T-helper 2 cell (primary cell): ENCODE results near the gene PFDN1.
"Not testable (repeated sequence)": the region's sequence is repeated elsewhere in the genome, so short reads cannot be mapped to it uniquely, and the experiment has no call there.

Experiments
- DNase-seq, 5 experiments: peaks; one replicate each; pipeline versions ENCODE4 v3.0.0 to v3.0.0-alpha.2; 2012 to 2022

Gene PFDN1

DNA sequence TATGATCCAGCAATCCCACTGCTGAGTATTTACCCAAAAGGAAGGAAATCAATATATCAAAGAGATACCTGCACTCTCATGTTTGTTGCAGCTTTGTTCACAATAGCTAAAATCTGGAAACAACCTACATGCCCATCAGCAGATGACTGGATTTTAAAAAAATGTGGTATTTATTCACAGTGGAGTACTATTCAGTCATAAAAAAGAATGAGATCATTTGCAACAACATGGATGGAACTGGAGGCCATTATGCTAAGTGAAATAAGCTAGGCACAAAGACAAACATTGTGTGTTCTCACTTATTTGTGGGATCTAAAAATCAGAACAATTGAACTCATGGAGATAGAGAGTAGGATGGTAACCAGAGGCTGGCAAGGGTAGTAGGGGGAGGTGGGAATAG is 94.8 kb downstream of the PFDN1 start:
- DNase-seq = no peak

DNA sequence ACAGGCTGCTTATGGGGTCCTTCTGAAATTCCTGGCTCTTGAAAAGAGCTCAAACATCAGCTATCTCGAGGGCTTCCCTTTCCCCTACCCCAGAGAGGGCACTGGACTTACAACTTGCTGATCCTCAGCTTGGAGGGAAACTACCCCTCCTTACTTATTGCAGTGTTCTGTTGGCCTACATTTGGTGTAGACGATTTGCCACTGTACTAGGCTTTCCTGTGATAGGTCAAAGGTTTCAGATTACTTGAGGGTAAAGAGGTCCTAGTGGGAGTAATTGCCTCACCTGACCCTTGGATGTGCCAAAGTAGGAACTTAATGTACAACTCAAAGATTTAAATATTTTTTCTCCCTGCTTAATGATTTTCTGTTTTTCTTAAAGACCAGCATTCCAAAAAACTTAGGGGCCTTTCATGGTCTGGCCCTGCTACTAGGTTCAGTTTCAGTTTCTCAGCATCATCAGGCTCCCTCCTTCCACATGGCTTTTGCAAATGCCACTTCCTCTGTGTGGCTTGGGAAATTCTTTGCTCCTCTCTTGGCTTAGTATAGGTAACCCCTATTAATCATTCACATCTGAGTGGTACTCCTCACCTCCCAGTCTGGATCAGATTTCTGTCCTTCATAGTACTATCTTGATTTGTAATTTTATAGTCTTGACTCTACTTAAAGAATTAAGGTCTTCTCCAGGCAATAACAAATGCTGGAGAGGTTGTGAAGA is 95.5 kb downstream of the PFDN1 start:
- DNase-seq = no peak

GRCh38 chr5:140205952-140206351 is 96.9 kb downstream of the PFDN1 start:
- DNase-seq = no peak

DNA sequence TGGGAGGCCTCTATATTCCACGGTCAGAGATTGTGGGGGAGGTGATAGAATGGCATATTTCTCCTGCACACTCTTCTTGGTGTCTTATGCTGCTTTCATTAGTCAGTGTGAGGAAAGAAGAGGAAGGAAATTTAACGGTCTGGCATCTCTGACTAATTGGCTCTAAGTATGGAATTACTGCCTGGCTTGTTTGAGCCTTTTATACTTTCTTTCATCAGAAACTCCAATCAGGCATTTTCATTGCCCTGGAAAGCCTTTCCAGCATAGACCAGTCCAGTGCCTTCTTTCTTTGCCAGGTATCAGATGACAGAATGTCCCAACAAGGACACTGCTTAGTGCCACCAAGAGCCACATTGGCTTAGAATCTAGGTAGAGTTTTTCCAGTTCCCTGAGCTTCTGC is 97.7 kb downstream of the PFDN1 start:
- DNase-seq = no peak

DNA sequence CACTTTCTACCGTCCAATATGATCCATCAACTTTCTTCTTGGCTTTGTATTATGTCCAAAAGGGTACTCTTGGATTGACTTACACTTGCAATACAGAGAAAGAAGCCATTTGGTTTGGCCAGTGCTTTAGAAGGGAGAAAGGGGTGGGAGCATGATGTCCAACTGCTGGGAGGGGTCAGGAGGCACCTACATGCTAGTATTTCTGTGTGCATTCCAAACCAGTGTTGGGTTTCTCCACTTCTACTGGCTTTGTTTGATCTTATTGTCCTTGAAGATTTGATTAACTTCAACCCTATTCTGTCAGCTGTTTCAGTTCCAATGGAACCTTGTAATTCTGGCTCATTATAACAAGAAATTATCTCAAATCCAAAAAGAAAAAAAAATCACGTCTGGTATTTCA is 100.3 kb downstream of the PFDN1 start:
- no peak for DNase-seq

DNA sequence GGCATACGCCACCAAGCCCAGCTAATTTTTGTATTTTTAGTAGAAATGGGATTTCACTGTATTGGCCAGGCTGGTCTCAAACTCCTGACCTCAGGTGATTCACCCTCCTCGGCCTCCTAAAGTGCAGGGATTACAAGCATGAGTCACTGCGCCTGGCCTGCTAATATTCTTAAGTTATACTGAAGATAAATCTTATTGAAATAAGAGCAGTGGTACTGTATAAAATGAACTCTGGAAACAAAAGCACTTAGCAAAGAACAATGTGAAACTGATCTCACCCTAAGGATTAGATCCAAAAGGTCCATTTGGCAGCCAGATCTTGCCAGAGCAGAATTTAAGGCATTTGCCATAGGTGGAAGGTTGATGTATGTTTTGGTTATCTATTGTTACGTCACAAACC is 100.8 kb downstream of the PFDN1 start:
- no peak for DNase-seq

GRCh38 chr5:140198915-140199314 is 104.0 kb downstream of the PFDN1 start:
- not testable (repeated sequence) for DNase-seq

- DNase-seq = no peak
Observed at GRCh38 chr5:140197023-140197422, 105.9 kb downstream of the PFDN1 start.

DNA sequence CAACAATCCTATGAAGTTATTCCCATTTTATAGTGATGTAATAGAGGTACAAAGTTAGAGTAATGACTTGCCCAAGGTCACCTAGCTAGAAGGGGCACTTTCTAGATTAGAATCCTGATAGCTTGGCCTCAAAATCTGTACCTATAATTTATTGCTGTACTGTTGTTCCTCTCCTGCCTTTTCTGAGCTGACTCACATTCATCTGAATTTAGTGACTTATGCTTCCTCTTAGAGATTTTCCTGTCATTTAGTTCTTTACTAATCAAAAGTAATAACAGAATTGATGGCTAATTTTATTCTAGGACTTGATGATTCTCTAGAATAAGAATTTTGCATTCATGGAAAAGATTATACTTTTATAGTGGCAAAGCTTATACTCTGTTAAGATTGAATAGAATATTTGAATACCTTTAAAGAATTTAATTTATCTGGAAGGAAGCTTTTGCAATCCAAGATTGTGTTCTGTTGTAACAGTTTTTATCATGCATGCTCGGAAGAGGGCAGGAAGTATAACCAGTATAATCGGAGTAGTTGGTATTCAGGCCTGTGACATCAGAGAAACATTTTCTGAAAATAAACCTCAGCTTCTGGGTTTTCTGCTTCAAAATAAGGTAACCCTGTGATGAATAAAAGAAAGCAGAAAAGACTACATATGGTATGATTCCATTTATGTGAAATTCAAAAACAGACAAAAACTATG is 106.6 kb downstream of the PFDN1 start:
- DNase-seq = no peak
